Retinal pigment epithelial cell (primary cell): ENCODE results near the gene HSFX3.
A peak's percentile ranks its signal among the peaks of the same experiment; 100 is the strongest.
"Not testable (repeated sequence)": the region's sequence is repeated elsewhere in the genome, so short reads cannot be mapped to it uniquely, and the experiment has no call there.

Experiments
- DNase-seq: peaks from one replicate; pipeline ENCODE4 v3.0.0-alpha.2; 2010; ENCODE audit warnings: low read depth
- H3K4me3 ChIP-seq: 2 replicates; pipeline ENCODE4 v1.5.1; 2011; ENCODE audit warnings: mild to moderate bottlenecking, low read length, control low read depth, moderate library complexity
- TF ChIP-seq, protein P1 (sequence below): conservative IDR thresholded peaks from 2 replicates; pipeline ENCODE4 v1.5.1; 2011; ENCODE audit warnings: low read depth, low read length, control low read depth, inconsistent platforms

Gene HSFX3

DNA sequence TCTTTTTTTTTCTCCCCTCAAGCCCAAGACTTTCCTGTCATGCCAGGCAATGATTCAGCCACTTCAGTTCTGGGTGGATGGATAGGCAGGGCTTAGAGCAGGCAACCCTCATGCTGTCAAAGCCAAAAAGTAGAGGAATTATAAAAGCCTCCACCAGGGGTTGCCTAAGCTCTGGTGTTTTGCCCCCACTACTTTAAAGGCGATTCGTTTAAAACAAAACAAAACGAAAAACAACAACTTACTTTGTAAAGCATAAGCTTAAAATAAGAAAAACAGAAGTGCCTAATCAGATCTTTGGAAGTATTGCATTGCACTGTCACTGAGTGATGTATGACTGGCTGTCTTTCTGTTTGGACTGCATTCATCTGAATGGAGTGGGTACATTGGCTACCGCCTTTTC lies 39.3 kb downstream of the HSFX3 start:
- H3K4me3 ChIP-seq: no peak overlapping the region
- TF ChIP-seq, protein P1, sequence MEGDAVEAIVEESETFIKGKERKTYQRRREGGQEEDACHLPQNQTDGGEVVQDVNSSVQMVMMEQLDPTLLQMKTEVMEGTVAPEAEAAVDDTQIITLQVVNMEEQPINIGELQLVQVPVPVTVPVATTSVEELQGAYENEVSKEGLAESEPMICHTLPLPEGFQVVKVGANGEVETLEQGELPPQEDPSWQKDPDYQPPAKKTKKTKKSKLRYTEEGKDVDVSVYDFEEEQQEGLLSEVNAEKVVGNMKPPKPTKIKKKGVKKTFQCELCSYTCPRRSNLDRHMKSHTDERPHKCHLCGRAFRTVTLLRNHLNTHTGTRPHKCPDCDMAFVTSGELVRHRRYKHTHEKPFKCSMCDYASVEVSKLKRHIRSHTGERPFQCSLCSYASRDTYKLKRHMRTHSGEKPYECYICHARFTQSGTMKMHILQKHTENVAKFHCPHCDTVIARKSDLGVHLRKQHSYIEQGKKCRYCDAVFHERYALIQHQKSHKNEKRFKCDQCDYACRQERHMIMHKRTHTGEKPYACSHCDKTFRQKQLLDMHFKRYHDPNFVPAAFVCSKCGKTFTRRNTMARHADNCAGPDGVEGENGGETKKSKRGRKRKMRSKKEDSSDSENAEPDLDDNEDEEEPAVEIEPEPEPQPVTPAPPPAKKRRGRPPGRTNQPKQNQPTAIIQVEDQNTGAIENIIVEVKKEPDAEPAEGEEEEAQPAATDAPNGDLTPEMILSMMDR: peak; percentile 24
- no peak for DNase-seq

DNA sequence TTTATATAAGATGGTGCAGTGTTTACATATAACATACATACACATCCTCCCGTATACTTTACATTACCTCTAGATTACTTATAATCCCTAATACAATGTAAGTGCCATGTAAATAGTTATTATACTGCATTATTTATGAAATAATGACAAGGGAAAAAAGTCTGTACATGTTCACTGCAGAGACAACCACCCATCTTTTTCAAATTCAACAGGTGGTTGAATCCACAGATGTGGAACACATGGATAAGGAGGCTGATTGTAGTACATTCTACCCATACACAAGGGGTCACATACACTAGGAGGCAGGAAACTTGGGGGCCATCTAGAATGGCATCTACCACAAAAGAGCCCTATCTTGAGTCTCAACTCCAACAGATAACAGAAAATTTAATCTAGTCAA lies 41.3 kb downstream of the HSFX3 start:
- TF ChIP-seq, protein P1: no peak
- H3K4me3 ChIP-seq: no peak overlapping the region
- no peak for DNase-seq

DNA sequence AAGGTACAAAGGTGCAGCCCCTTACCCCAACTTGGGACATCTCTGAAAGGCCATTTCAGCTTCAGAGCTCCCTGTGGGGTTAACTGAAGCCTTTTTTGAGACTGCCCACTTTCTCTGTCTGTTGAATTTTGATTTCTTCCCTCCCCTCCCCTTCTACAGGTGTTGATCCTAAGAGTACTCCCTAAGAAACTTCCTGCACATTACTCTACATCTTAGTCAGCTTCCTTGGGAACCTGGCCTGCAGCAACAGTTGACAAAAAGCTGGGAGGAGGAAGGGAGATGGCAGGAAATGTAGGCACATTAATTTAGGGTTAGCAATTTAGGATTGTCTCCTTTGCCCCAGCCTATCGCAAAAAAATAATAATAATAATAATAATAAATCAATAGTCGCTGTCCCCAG lies 43.4 kb downstream of the HSFX3 start:
- TF ChIP-seq, protein P1: no peak
- H3K4me3 ChIP-seq: no peak overlapping the region
- DNase-seq: no peak

DNA sequence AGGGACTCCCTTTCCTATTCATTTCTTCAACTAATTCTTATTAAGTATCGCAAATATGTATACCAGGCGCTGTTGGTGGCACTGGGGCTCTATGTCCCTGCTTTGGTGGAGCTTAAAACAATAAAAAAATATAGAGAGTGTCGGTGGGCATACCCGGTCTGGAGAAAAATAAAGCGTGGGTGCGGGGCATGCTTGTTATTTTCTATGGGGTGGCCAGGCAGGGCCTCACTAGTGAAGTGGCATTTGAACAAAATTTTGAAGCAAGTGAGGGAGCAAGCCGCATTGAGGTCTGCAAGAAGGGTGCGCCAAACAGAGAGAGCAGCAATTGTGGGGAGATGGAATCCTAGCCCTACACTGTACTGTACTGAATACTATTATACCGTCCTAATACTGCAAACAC lies 44.1 kb downstream of the HSFX3 start:
- TF ChIP-seq, protein P1: no peak
- no peak overlapping the region for H3K4me3 ChIP-seq
- no peak for DNase-seq

DNA sequence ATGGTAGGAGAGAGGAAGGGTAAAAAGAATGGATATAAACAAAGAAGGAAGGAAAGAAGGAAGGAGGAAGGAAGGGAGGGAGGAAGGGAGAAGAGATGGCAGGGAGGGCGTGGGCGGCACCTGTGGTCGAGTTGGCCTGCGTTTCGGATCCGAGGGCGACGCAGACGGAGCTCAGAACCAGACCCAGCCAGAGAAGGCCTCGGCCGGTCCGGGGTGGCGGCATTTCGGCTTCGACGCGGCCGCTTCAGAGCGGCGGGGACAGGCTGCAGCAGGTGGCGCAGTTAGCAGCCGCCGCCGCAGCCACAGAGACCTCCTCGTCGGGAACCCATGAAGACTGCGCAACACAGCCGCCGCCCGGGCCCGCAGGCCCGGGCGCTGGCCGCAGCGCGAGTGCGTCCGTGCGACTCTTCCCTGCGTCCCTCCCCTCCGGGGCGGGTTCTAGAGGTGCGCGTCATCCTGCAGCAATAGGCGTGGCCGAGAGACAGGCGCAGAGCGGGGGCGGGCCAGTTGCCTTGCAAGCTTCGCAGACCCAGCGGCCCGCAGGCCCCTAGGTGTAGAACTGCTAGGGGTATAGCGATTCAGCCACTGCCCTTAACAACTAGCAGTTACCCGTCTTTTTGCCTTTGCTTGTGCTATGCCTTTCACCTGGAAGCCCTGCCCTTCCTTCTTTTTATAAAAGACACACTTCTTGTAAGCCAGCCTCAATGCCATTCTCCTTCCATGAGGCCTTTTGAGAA lies 44.6 kb downstream of the HSFX3 start, which contains the start of gene IDS:
IDS (minus strand) TSS at position 392 of the 737 bp plus-strand sequence; CDS start at position 223, 169 bp downstream.
- TF ChIP-seq, protein P1: no peak
- H3K4me3 ChIP-seq: peak within 1 kb of the TSS; percentile 64
- peak; percentile 43 for DNase-seq

DNA sequence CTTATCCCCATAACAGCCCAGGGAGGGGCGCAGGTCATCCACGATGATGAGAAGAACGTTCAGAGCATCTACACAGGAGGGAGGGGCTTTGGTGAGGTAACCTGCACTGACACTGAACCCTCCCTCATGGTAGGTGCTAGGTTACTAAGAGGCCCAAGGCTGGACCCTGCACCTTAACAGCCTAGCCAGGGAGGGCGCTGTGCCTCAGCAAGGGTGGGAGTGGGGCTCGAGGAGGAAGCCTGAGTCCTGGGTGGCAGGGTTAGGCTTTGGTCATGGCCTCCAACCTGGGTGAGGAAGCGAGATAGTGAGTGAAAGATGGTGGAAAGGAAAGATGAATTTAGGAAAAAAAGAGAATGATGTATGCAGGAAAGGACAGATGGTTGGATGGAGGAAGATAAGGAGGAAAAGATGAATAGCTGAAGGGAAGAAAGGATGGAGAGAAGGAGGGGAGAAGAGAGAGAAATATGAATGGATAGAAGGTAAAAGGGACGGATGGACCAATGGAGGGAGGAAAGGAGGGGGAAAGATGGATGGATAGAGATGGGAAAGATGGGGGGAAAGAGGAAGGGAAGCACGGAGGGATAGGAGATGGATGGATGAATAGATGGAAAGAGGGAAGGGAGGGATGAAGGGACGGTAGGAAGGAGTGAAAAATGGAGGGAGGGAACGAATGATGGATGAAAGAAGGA lies 45.4 kb downstream of the HSFX3 start:
- H3K4me3 ChIP-seq: peak overlapping the region; percentile 64
- TF ChIP-seq, protein P1: peak; percentile 52
- no peak for DNase-seq

DNA sequence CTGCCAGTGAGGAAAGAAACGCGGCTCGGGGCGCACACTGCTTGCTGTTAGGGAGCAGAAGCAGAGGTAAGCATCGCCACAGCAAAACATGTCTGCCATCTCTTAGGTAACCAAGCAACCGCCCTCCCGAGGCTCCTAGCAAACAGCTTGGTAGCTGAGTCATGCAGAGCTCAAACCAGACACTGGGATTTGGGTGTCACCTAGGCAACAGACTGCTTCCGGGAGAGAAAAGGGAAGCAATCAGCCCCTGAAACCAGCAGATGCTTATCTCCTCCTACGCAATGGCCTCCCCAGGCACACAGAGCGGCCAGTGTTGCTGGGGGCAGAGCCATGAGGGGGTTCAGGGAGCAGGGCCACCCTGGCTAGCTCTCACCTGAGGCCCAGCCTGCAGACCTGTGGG lies 46.3 kb downstream of the HSFX3 start:
- peak overlapping the region; percentile 15 for H3K4me3 ChIP-seq
- peak; percentile 30 for DNase-seq

DNA sequence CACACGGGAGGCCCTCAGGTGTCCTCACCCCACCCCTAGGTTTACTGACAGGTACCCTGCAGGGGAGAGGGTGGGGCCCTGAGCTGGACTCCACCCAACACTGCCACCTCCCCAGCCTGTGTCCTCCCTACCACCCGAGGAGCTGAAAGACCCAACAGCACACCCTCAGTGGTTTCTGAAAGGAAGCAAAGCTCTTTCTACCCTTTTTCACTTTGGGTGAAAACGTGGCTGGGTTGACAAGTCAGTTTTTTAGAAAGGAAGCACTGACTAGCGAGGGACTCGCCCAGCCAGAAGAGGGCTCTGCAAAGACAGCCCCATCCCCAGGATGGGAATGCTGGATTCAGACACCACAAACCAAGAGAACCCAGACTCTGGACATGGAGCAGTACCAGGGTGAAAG lies 46.8 kb downstream of the HSFX3 start:
- DNase-seq: not testable (repeated sequence)

More for the DNA sequence above, 46.8 kb downstream of the HSFX3 start:
- not testable (repeated sequence) for H3K4me3 ChIP-seq
